Uterus (tissue), 4 donors: ENCODE measurements around the gene HIBCH. TPM values are rescaled to one million over a fixed set of nuclear protein-coding genes. Genes with fewer than 3 reads are reported as not detected.
"Not testable (repeated sequence)": the region's sequence is repeated elsewhere in the genome, so short reads cannot be mapped to it uniquely, and the experiment has no call there.

Experiments used
- DNase-seq, 2 donors: peaks; one replicate each; pipeline ENCODE4 v3.0.0-alpha.2; 2019 to 2020
- H3K27ac ChIP-seq, 2 donors: fragments of 200-600 bp; sonication (generic); 1 replicate in 1 of 2; 2 replicates in 1 of 2; pipeline ENCODE4 v1.5.1; 2016 to 2018
- H3K27me3 ChIP-seq, 2 donors: fragments of 200-600 bp; sonication (generic); one replicate each; pipeline ENCODE4 v1.5.1; 2018 to 2019; ENCODE audit warnings: control low read depth in 1 of 2
- H3K36me3 ChIP-seq, 2 donors: fragments of 200-600 bp; sonication (generic); one replicate each; pipeline ENCODE4 v1.5.1; 2019; ENCODE audit warnings: control low read depth in 1 of 2
- H3K4me1 ChIP-seq, 2 donors: fragments of 200-600 bp; sonication (generic); one replicate each; pipeline ENCODE4 v1.5.1; 2018 to 2019; ENCODE audit warnings: control low read depth in 1 of 2
- H3K4me3 ChIP-seq, 2 donors: fragments of 200-600 bp; sonication (generic); 1 replicate in 1 of 2; 2 replicates in 1 of 2; pipeline ENCODE4 v1.5.1; 2018 to 2019; ENCODE audit warnings: mild to moderate bottlenecking in 1 of 2
- H3K9me3 ChIP-seq, 2 donors: fragments of 200-600 bp; sonication (generic); one replicate each; pipeline ENCODE4 v1.5.1; 2019; ENCODE audit warnings: control low read depth in 1 of 2
- CTCF ChIP-seq, 4 experiments: fragments of 200-600 bp in 2 of 4; fragments of 450-650 bp in 2 of 4; sonication (generic) in 2 of 4; IDR thresholded peaks; one replicate each; pipeline ENCODE4 v1.5.1; 2016 to 2019; ENCODE audit warnings: antibody characterized with exemption in 4 of 4, mild to moderate bottlenecking in 2 of 4, moderate library complexity in 1 of 4
- POLR2A ChIP-seq, 2 donors: fragments of 450-650 bp; IDR thresholded peaks; one replicate each; pipeline ENCODE4 v1.6.1; 2016; ENCODE audit warnings: antibody characterized with exemption in 2 of 2, mild to moderate bottlenecking in 1 of 2, moderate library complexity in 1 of 2
- intact Hi-C: fragments of 100-400 bp; cut with DNase I; formaldehyde crosslinking; loops from one replicate; pipeline ENCODE4 v1.15.1; 2023; ENCODE audit warnings: low total_unique reads
- total RNA-seq, 4 donors: library from RNA; depleted of rRNA in 3 of 4; stranded (reverse); fragments of >200 nt in 3 of 4; gene quantifications; one replicate each; pipeline versions ENCODE4 v1.1.0 to v1.2.4, GENCODE V29; 2014 to 2023
- donor health status: DM: yes; HTN: yes; CAD: no.

HIBCH gene
- total RNA-seq, 4 donors from 2014 or later: 9.1 to 53.9 (median 26.9) TPM

GRCh38 chr2:190254063-190254850 lies 65.4 kb downstream of the HIBCH start:
- Histone ChIP-seq H3K4me1 (no peaks in the 10 kb centered on the region), H3K27ac (no peak overlapping the region), H3K27me3 (no peaks in the 10 kb centered on the region), H3K36me3 (no peaks in the 10 kb centered on the region), H3K4me3 (no peak overlapping the region), H3K9me3 (no peaks in the 10 kb centered on the region)
- no peak for DNase-seq
- intact Hi-C loops: no loop called here
- TF ChIP-seq CTCF (IDR thresholded peaks at IDR 0.05) (no peak), POLR2A (IDR thresholded peaks at IDR 0.05) (no peak)

- DNase-seq: no peak
- Histone ChIP-seq H3K36me3 (no peaks in the 10 kb centered on the region), H3K4me3 (no peak overlapping the region), H3K9me3 (no peaks in the 10 kb centered on the region), H3K27me3 (no peaks in the 10 kb centered on the region), H3K4me1 (no peaks in the 10 kb centered on the region), H3K27ac (peak overlapping the region in 1 of 2 donors; percentile 28)
- intact Hi-C loops: no loop called here
- TF ChIP-seq POLR2A (IDR thresholded peaks at IDR 0.05) (no peak), CTCF (IDR thresholded peaks at IDR 0.05) (no peak)
Observed at GRCh38 chr2:190250421-190250820, 69.2 kb downstream of the HIBCH start.

- Histone ChIP-seq H3K27ac (no peak overlapping the region), H3K27me3 (no peaks in the 10 kb centered on the region), H3K36me3 (peaks cover 0 to 3% of the 10 kb centered on the region in 2 donors), H3K9me3 (no peaks in the 10 kb centered on the region), H3K4me1 (no peaks in the 10 kb centered on the region), H3K4me3 (no peak overlapping the region)
- intact Hi-C loops: no loop called here
- TF ChIP-seq POLR2A (IDR thresholded peaks at IDR 0.05) (no peak), CTCF (IDR thresholded peaks at IDR 0.05) (no peak)
- no peak for DNase-seq
Observed at GRCh38 chr2:190235551-190236075, 84.0 kb downstream of the HIBCH start.

GRCh38 chr2:190235101-190235500 lies 84.5 kb downstream of the HIBCH start:
- H3K9me3 ChIP-seq: no peaks in the 10 kb centered on the region
- no peak overlapping the region for H3K27ac ChIP-seq
- intact Hi-C loops: no loop called here
- no peak for TF ChIP-seq CTCF (IDR thresholded peaks at IDR 0.05)
- TF ChIP-seq POLR2A (IDR thresholded peaks at IDR 0.05): no peak
- H3K4me3 ChIP-seq: no peak overlapping the region
- H3K4me1 ChIP-seq: no peaks in the 10 kb centered on the region
- DNase-seq: no peak
- H3K27me3 ChIP-seq: no peaks in the 10 kb centered on the region
- H3K36me3 ChIP-seq: peaks cover 0 to 3% of the 10 kb centered on the region in 2 donors

GRCh38 chr2:190223989-190224388 lies 95.6 kb downstream of the HIBCH start:
- H3K36me3 ChIP-seq, H3K9me3 ChIP-seq, intact Hi-C loops, DNase-seq, H3K27me3 ChIP-seq, H3K4me3 ChIP-seq, H3K27ac ChIP-seq, H3K4me1 ChIP-seq: not testable (repeated sequence)

GRCh38 chr2:190222745-190223144 lies 96.9 kb downstream of the HIBCH start:
- intact Hi-C loops, H3K36me3 ChIP-seq: not testable (repeated sequence)

More at GRCh38 chr2:190222745-190223144, 96.9 kb downstream of the HIBCH start:
- H3K4me3 ChIP-seq, H3K27me3 ChIP-seq, H3K27ac ChIP-seq, H3K9me3 ChIP-seq, H3K4me1 ChIP-seq, DNase-seq: not testable (repeated sequence)
